Measurements from ENCODE around the gene SMAD6.

Gene SMAD6

GRCh38 chr15:66658855-66659254 is 43.2 kb upstream of the SMAD6 start:
- Histone ChIP-seq H3K27ac (ENCODE audit: low read depth in 2 of 2, low read length in 2 of 2) (no peak overlapping the region), H3K9ac (ENCODE audit: low read depth in 1 of 2, low read length in 2 of 2) (no peak overlapping the region), H3K9me3 (ENCODE audit: control insufficient read depth in 2 of 2, low read length in 2 of 2) (no peaks in the 10 kb centered on the region), H3K4me1 (ENCODE audit: control insufficient read depth in 2 of 2, insufficient read depth in 2 of 2, low read length in 2 of 2) (no peaks in the 10 kb centered on the region), H3K27me3 (ENCODE audit: control insufficient read depth in 2 of 2, insufficient read depth in 2 of 2, low read length in 2 of 2) (peaks cover 0 to 1% of the 10 kb centered on the region in 2 donors), H3K4me3 (ENCODE audit: low read length in 2 of 2) (no peak overlapping the region), H3K36me3 (ENCODE audit: control insufficient read depth in 2 of 2, insufficient read depth in 2 of 2, low read length in 2 of 2) (no peaks in the 10 kb centered on the region)

GRCh38 chr15:66659384-66659783 is 42.7 kb upstream of the SMAD6 start:
- H3K27ac ChIP-seq (ENCODE audit: low read depth in 2 of 2, low read length in 2 of 2) = no peak overlapping the region
- no peaks in the 10 kb centered on the region for H3K36me3 ChIP-seq (ENCODE audit: control insufficient read depth in 2 of 2, insufficient read depth in 2 of 2, low read length in 2 of 2)
- H3K9ac ChIP-seq (ENCODE audit: low read depth in 1 of 2, low read length in 2 of 2) = no peak overlapping the region
- no peak overlapping the region for H3K4me3 ChIP-seq (ENCODE audit: low read length in 2 of 2)
- H3K27me3 ChIP-seq (ENCODE audit: control insufficient read depth in 2 of 2, insufficient read depth in 2 of 2, low read length in 2 of 2) = peaks cover 0 to 1% of the 10 kb centered on the region in 2 donors
- no peaks in the 10 kb centered on the region for H3K4me1 ChIP-seq (ENCODE audit: control insufficient read depth in 2 of 2, insufficient read depth in 2 of 2, low read length in 2 of 2)
- no peaks in the 10 kb centered on the region for H3K9me3 ChIP-seq (ENCODE audit: control insufficient read depth in 2 of 2, low read length in 2 of 2)

GRCh38 chr15:66661432-66662096 is 40.5 kb upstream of the SMAD6 start:
- Histone ChIP-seq H3K36me3 (ENCODE audit: control insufficient read depth in 2 of 2, insufficient read depth in 2 of 2, low read length in 2 of 2) (no peaks in the 10 kb centered on the region), H3K4me3 (ENCODE audit: low read length in 2 of 2) (no peak overlapping the region), H3K27me3 (ENCODE audit: control insufficient read depth in 2 of 2, insufficient read depth in 2 of 2, low read length in 2 of 2) (peaks cover 0 to 1% of the 10 kb centered on the region in 2 donors), H3K9me3 (ENCODE audit: control insufficient read depth in 2 of 2, low read length in 2 of 2) (no peaks in the 10 kb centered on the region), H3K9ac (ENCODE audit: low read depth in 1 of 2, low read length in 2 of 2) (no peak overlapping the region), H3K4me1 (ENCODE audit: control insufficient read depth in 2 of 2, insufficient read depth in 2 of 2, low read length in 2 of 2) (no peaks in the 10 kb centered on the region), H3K27ac (ENCODE audit: low read depth in 2 of 2, low read length in 2 of 2) (no peak overlapping the region)

- Histone ChIP-seq H3K9ac (ENCODE audit: low read depth in 1 of 2, low read length in 2 of 2) (no peak overlapping the region), H3K27me3 (ENCODE audit: control insufficient read depth in 2 of 2, insufficient read depth in 2 of 2, low read length in 2 of 2) (no peaks in the 10 kb centered on the region), H3K9me3 (ENCODE audit: control insufficient read depth in 2 of 2, low read length in 2 of 2) (no peaks in the 10 kb centered on the region), H3K4me1 (ENCODE audit: control insufficient read depth in 2 of 2, insufficient read depth in 2 of 2, low read length in 2 of 2) (no peaks in the 10 kb centered on the region), H3K27ac (ENCODE audit: low read depth in 2 of 2, low read length in 2 of 2) (no peak overlapping the region), H3K36me3 (ENCODE audit: control insufficient read depth in 2 of 2, insufficient read depth in 2 of 2, low read length in 2 of 2) (no peaks in the 10 kb centered on the region), H3K4me3 (ENCODE audit: low read length in 2 of 2) (no peak overlapping the region)
Observed at GRCh38 chr15:66662522-66662921, 39.5 kb upstream of the SMAD6 start.

GRCh38 chr15:66663664-66664063 is 38.4 kb upstream of the SMAD6 start:
- Histone ChIP-seq H3K4me1 (ENCODE audit: control insufficient read depth in 2 of 2, insufficient read depth in 2 of 2, low read length in 2 of 2) (no peaks in the 10 kb centered on the region), H3K9me3 (ENCODE audit: control insufficient read depth in 2 of 2, low read length in 2 of 2) (no peaks in the 10 kb centered on the region), H3K36me3 (ENCODE audit: control insufficient read depth in 2 of 2, insufficient read depth in 2 of 2, low read length in 2 of 2) (no peaks in the 10 kb centered on the region), H3K9ac (ENCODE audit: low read depth in 1 of 2, low read length in 2 of 2) (no peak overlapping the region), H3K27me3 (ENCODE audit: control insufficient read depth in 2 of 2, insufficient read depth in 2 of 2, low read length in 2 of 2) (no peaks in the 10 kb centered on the region), H3K27ac (ENCODE audit: low read depth in 2 of 2, low read length in 2 of 2) (no peak overlapping the region), H3K4me3 (ENCODE audit: low read length in 2 of 2) (no peak overlapping the region)

- Histone ChIP-seq H3K4me1 (ENCODE audit: control insufficient read depth in 2 of 2, insufficient read depth in 2 of 2, low read length in 2 of 2) (peaks cover 3 to 21% of the 10 kb centered on the region in 2 donors), H3K27ac (ENCODE audit: low read depth in 2 of 2, low read length in 2 of 2) (peak overlapping the region in 1 of 2 donors; percentile 66), H3K4me3 (ENCODE audit: low read length in 2 of 2) (no peak overlapping the region), H3K36me3 (ENCODE audit: control insufficient read depth in 2 of 2, insufficient read depth in 2 of 2, low read length in 2 of 2) (no peaks in the 10 kb centered on the region), H3K27me3 (ENCODE audit: control insufficient read depth in 2 of 2, insufficient read depth in 2 of 2, low read length in 2 of 2) (no peaks in the 10 kb centered on the region), H3K9me3 (ENCODE audit: control insufficient read depth in 2 of 2, low read length in 2 of 2) (no peaks in the 10 kb centered on the region), H3K9ac (ENCODE audit: low read depth in 1 of 2, low read length in 2 of 2) (no peak overlapping the region)
Observed at GRCh38 chr15:66670175-66670574, 31.9 kb upstream of the SMAD6 start.

- peaks cover 3 to 21% of the 10 kb centered on the region in 2 donors for H3K4me1 ChIP-seq (ENCODE audit: control insufficient read depth in 2 of 2, insufficient read depth in 2 of 2, low read length in 2 of 2)
- H3K4me3 ChIP-seq (ENCODE audit: low read length in 2 of 2) = no peak overlapping the region
- peak overlapping the region; percentile 44 to 66 for H3K27ac ChIP-seq (ENCODE audit: low read depth in 2 of 2, low read length in 2 of 2)
- H3K9ac ChIP-seq (ENCODE audit: low read depth in 1 of 2, low read length in 2 of 2) = peak overlapping the region in 1 of 2 donors; percentile 36
- H3K9me3 ChIP-seq (ENCODE audit: control insufficient read depth in 2 of 2, low read length in 2 of 2) = no peaks in the 10 kb centered on the region
- no peaks in the 10 kb centered on the region for H3K36me3 ChIP-seq (ENCODE audit: control insufficient read depth in 2 of 2, insufficient read depth in 2 of 2, low read length in 2 of 2)
- no peaks in the 10 kb centered on the region for H3K27me3 ChIP-seq (ENCODE audit: control insufficient read depth in 2 of 2, insufficient read depth in 2 of 2, low read length in 2 of 2)
Observed at GRCh38 chr15:66670762-66671580, 31.1 kb upstream of the SMAD6 start.

- no peak overlapping the region for H3K27ac ChIP-seq (ENCODE audit: low read depth in 2 of 2, low read length in 2 of 2)
- H3K9ac ChIP-seq (ENCODE audit: low read depth in 1 of 2, low read length in 2 of 2) = no peak overlapping the region
- H3K27me3 ChIP-seq (ENCODE audit: control insufficient read depth in 2 of 2, insufficient read depth in 2 of 2, low read length in 2 of 2) = no peaks in the 10 kb centered on the region
- H3K9me3 ChIP-seq (ENCODE audit: control insufficient read depth in 2 of 2, low read length in 2 of 2) = no peaks in the 10 kb centered on the region
- H3K4me1 ChIP-seq (ENCODE audit: control insufficient read depth in 2 of 2, insufficient read depth in 2 of 2, low read length in 2 of 2) = peaks cover 3 to 21% of the 10 kb centered on the region in 2 donors
- H3K36me3 ChIP-seq (ENCODE audit: control insufficient read depth in 2 of 2, insufficient read depth in 2 of 2, low read length in 2 of 2) = no peaks in the 10 kb centered on the region
- H3K4me3 ChIP-seq (ENCODE audit: low read length in 2 of 2) = no peak overlapping the region
Observed at GRCh38 chr15:66672867-66673266, 29.2 kb upstream of the SMAD6 start.

- no peaks in the 10 kb centered on the region for H3K9me3 ChIP-seq (ENCODE audit: control insufficient read depth in 2 of 2, low read length in 2 of 2)
Observed at GRCh38 chr15:66673410-66674322, 28.4 kb upstream of the SMAD6 start.

More at GRCh38 chr15:66673410-66674322, 28.4 kb upstream of the SMAD6 start:
- Histone ChIP-seq H3K9ac (ENCODE audit: low read depth in 1 of 2, low read length in 2 of 2) (no peak overlapping the region), H3K27ac (ENCODE audit: low read depth in 2 of 2, low read length in 2 of 2) (no peak overlapping the region), H3K4me1 (ENCODE audit: control insufficient read depth in 2 of 2, insufficient read depth in 2 of 2, low read length in 2 of 2) (peaks cover 3 to 21% of the 10 kb centered on the region in 2 donors), H3K4me3 (ENCODE audit: low read length in 2 of 2) (no peak overlapping the region), H3K27me3 (ENCODE audit: control insufficient read depth in 2 of 2, insufficient read depth in 2 of 2, low read length in 2 of 2) (no peaks in the 10 kb centered on the region), H3K36me3 (ENCODE audit: control insufficient read depth in 2 of 2, insufficient read depth in 2 of 2, low read length in 2 of 2) (no peaks in the 10 kb centered on the region)
